Spleen (tissue), 11 donors: ENCODE measurements around the gene ABCB9. TPM values are rescaled to one million over a fixed set of nuclear protein-coding genes. Genes with fewer than 3 reads are reported as not detected.

Experiments
- DNase-seq: peaks from one replicate; pipeline ENCODE4 v3.0.0-alpha.2; 2020
- H3K27ac ChIP-seq, 8 donors: fragments of 200-600 bp; sonication (generic) in 7 of 8; 1 replicate in 4 of 8; 2 replicates in 4 of 8; pipeline versions ENCODE4 v1.5.0 to v1.8.0; 2016 to 2021; ENCODE audit warnings: inconsistent platforms in 4 of 8, mild to moderate bottlenecking in 4 of 8, moderate library complexity in 1 of 8
- H3K27me3 ChIP-seq, 7 donors: fragments of 200-600 bp; sonication (generic) in 6 of 7; replicated peaks in 1 of 7; 1 replicate in 4 of 7; 2 replicates in 3 of 7; pipeline versions ENCODE4 v1.5.0 to v1.8.0; 2016 to 2021; ENCODE audit warnings: inconsistent platforms in 3 of 7, mild to moderate bottlenecking in 1 of 7
- H3K36me3 ChIP-seq, 6 donors: fragments of 200-600 bp; sonication (generic) in 5 of 6; 1 replicate in 4 of 6; 2 replicates in 2 of 6; pipeline versions ENCODE4 v1.5.0 to v1.8.0; 2016 to 2021; ENCODE audit warnings: inconsistent platforms in 2 of 6
- H3K4me1 ChIP-seq, 6 donors: fragments of 200-600 bp; sonication (generic) in 5 of 6; 1 replicate in 3 of 6; 2 replicates in 3 of 6; pipeline versions ENCODE4 v1.5.0 to v1.8.0; 2016 to 2021; ENCODE audit warnings: inconsistent platforms in 3 of 6
- H3K4me3 ChIP-seq, 8 donors: fragments of 200-600 bp; sonication (generic) in 7 of 8; 1 replicate in 4 of 8; 2 replicates in 4 of 8; pipeline versions ENCODE4 v1.5.0 to v1.8.0; 2016 to 2021; ENCODE audit warnings: inconsistent platforms in 4 of 8, mild to moderate bottlenecking in 4 of 8, moderate library complexity in 2 of 8
- H3K9me3 ChIP-seq, 8 donors: fragments of 200-600 bp; sonication (generic) in 7 of 8; 1 replicate in 4 of 8; 2 replicates in 4 of 8; pipeline versions ENCODE4 v1.5.0 to v1.8.0; 2016 to 2021; ENCODE audit warnings: inconsistent platforms in 4 of 8
- POLR2A ChIP-seq, 3 donors: fragments of 450-650 bp; IDR thresholded peaks; one replicate each; pipeline ENCODE4 v1.5.1; 2017; ENCODE audit warnings: antibody characterized with exemption in 3 of 3, mild to moderate bottlenecking in 1 of 3
- POLR2AphosphoS5 ChIP-seq, 3 donors: sonication (generic); formaldehyde crosslinking; IDR thresholded peaks; one replicate each; pipeline ENCODE4 v1.5.1; 2017; ENCODE audit warnings: antibody characterized with exemption in 3 of 3
- WGBS, 5 donors: extraction: QIAGEN DNeasy Blood & Tissue Kit in 3 of 5; methylation state at CpG; one replicate each; pipeline versions ENCODE4 v1.1.5 to v1.1.7; 2013 to 2018; 5-methylcytosine and 5-hydroxymethylcytosine counted together
- intact Hi-C: fragments of 100-400 bp; cut with DNase I; formaldehyde crosslinking; loops from one replicate; pipeline ENCODE4 v1.15.0; 2023; ENCODE audit warnings: low total_unique reads
- polyA plus RNA-seq, 3 donors: library from polyadenylated mRNA; stranded (reverse); fragments of 200-250 nt; gene quantifications; one replicate each; pipeline ENCODE4 v1.2.1, GENCODE V29; 2013
- total RNA-seq, 7 donors: library from RNA; depleted of rRNA in 3 of 7; stranded (reverse); fragments of >200 nt in 3 of 7; fragmentation: NEBNext Ultra II Directional in 4 of 7; extraction: Animal tissue kit (Norgen Biotek cat#: 25700) in 4 of 7; gene quantifications; one replicate each; pipeline versions ENCODE4 v1.1.0 to v1.2.1, GENCODE V29; 2016 to 2021
- TF ChIP-seq, protein P1 (sequence below), 11 experiments: fragments of 200-600 bp in 7 of 11; fragments of 450-650 bp in 4 of 11; sonication (generic) in 4 of 11; IDR thresholded peaks in 8 of 11; conservative IDR thresholded peaks in 3 of 11; 1 replicate in 7 of 11; 2 replicates in 4 of 11; pipeline versions ENCODE4 v1.4.0 to v1.8.0; 2016 to 2021; ENCODE audit warnings: antibody characterized with exemption in 11 of 11, inconsistent platforms in 4 of 11, mild to moderate bottlenecking in 1 of 11
- donor health status: healthy with polysubstance abuse.
- donor health status: DM: no; HTN: no; CAD: no; lungs with moderate emphysema.
- donor health status: DM: no; HTN: no; CAD: no.
- donor health status: Bipolar disorder and iron deficiency.
- donor health status: healthy.
- donor health status: DM: no; HTN: no; CAD: no.
- donor health status: DM: yes; HTN: yes; CAD: no.

Gene ABCB9
- total and polyA plus RNA-seq, 10 donors = 1.5 to 6.2 (median 4.5) TPM

GRCh38 chr12:122989874-122990419, 23.7 kb upstream of the ABCB9 start:
- Histone ChIP-seq H3K27ac (no peak overlapping the region), H3K4me1 (peaks cover 0 to 21% (median 13%) of the 10 kb centered on the region in 6 donors), H3K4me3 (no peak overlapping the region), H3K9me3 (no peaks in the 10 kb centered on the region), H3K27me3 (no peaks in the 10 kb centered on the region), H3K36me3 (peaks cover 0 to 65% (median 21%) of the 10 kb centered on the region in 6 donors)
- intact Hi-C loops = loop anchor here (10.0 kb wide), 1 partner anchor 155 kb away; no protein-coding TSS in a partner anchor
- TF ChIP-seq, protein P1, sequence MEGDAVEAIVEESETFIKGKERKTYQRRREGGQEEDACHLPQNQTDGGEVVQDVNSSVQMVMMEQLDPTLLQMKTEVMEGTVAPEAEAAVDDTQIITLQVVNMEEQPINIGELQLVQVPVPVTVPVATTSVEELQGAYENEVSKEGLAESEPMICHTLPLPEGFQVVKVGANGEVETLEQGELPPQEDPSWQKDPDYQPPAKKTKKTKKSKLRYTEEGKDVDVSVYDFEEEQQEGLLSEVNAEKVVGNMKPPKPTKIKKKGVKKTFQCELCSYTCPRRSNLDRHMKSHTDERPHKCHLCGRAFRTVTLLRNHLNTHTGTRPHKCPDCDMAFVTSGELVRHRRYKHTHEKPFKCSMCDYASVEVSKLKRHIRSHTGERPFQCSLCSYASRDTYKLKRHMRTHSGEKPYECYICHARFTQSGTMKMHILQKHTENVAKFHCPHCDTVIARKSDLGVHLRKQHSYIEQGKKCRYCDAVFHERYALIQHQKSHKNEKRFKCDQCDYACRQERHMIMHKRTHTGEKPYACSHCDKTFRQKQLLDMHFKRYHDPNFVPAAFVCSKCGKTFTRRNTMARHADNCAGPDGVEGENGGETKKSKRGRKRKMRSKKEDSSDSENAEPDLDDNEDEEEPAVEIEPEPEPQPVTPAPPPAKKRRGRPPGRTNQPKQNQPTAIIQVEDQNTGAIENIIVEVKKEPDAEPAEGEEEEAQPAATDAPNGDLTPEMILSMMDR (IDR thresholded peaks at IDR 0.05 in 8 of 11, conservative IDR thresholded peaks at IDR 0.05 in 3 of 11) = no peak
- no peak for TF ChIP-seq POLR2A (IDR thresholded peaks at IDR 0.05)
- no peak for TF ChIP-seq POLR2AphosphoS5 (IDR thresholded peaks at IDR 0.05)
- WGBS, 5 donors = 88 to 98% (median 95%) methylated on average over 14 to 22 of the region's 22 CpGs
- DNase-seq = no peak

DNA sequence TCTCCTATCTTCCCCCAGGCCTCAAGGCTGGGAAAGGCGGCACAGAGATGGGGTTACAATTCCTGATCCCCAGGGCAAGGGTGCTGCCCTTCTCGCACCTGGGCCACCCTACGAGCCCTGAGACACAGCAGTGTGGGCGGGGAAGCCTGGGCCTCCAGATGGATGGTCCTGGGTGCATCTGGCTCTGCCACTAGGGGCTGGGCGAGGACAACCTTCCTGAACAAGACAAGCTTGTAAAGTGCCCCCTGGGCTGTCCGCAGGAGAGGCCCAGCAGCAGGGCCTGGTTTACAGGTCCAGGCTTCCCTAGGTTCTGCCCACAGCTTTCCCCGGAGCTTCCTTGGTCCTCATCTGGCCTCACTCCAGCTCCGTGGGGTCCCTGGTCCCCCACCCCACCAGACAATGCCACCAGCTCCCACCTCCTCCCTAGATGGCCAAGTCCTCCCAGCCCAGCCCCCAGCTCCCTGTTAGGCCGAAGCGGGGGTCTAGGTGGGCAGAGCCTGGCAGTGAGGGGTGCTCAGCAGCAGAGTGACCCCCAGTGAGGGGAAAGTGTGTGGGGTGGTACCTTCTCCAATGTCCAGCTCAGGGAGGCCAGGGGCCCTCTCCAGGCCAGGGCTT, 23.1 kb upstream of the ABCB9 start:
- intact Hi-C loops = loop anchor here (10.0 kb wide), 1 partner anchor 155 kb away; no protein-coding TSS in a partner anchor
- Histone ChIP-seq H3K9me3 (no peaks in the 10 kb centered on the region), H3K4me1 (peaks cover 6 to 28% (median 20%) of the 10 kb centered on the region in 6 donors), H3K27me3 (no peaks in the 10 kb centered on the region), H3K4me3 (no peak overlapping the region), H3K27ac (no peak overlapping the region), H3K36me3 (peaks cover 0 to 65% (median 21%) of the 10 kb centered on the region in 6 donors)
- WGBS, 5 donors = 90 to 97% (median 94%) methylated on average over 10 of the region's 10 CpGs
- no peak for TF ChIP-seq POLR2AphosphoS5 (IDR thresholded peaks at IDR 0.05)
- no peak for DNase-seq

DNA sequence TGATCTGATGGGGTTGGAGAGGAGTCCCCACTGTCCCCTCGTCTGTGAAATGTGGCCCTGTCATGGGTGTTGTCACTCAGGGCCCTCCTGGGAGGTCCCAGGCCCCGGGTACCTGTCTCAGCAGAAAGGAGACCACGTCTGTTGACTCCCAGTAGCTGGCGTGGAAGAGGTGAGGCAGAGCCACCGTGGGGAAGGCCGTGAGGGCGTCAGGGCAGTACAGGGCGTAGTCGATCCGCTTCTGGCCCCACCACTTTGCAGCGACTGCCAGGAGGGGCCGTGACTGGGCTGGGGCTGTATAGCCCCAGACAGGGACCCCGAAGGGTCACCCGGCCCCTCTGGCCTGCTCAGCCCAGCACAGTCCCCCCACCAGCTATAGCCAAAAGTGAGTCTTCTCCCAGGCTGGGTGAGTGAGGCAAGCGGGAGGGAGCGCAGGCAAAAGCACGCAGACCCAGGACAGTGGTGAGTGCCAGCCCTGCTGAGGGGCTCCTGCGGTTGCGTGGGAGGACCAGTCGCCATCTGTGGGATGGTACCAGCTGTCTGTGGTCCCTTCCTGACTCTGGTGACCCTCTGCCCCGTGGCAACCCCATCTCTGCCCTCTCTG, 22.4 kb upstream of the ABCB9 start:
- intact Hi-C loops = loop anchor here (10.0 kb wide), 1 partner anchor 156 kb away; no protein-coding TSS in a partner anchor

DNA sequence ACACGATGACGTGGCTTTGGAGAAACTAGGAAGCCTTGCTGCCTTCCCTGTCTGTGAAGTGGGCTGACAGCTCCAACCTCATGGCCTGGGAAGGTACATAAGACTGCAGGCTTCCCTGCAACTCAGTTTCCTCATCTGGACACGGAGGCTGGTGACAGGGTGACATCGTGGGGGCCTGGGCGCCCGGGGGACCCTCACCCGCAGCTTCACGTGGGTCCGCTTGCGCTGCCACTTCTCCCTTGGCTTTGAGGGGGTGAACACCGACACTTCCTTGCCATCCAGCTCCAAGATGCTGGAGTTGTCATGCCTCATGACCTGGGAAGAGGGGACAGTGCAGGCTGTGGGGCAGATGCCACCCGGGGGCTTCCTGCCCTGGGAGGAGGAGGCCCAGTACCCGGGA, 21.8 kb upstream of the ABCB9 start:
- H3K27ac ChIP-seq = no peak overlapping the region
- H3K4me1 ChIP-seq = peaks cover 18 to 41% (median 32%) of the 10 kb centered on the region in 6 donors
- TF ChIP-seq POLR2A (IDR thresholded peaks at IDR 0.05) (no peak), POLR2AphosphoS5 (IDR thresholded peaks at IDR 0.05) (no peak)
- TF ChIP-seq, protein P1 (IDR thresholded peaks at IDR 0.05 in 8 of 11, conservative IDR thresholded peaks at IDR 0.05 in 3 of 11) = no peak
- no peak for DNase-seq
- H3K36me3 ChIP-seq = peaks cover 0 to 75% (median 25%) of the 10 kb centered on the region in 6 donors
- H3K4me3 ChIP-seq = no peak overlapping the region
- WGBS, 5 donors = 86 to 97% (median 92%) methylated on average over 10 to 13 of the region's 13 CpGs
- no peaks in the 10 kb centered on the region for H3K27me3 ChIP-seq
- no peaks in the 10 kb centered on the region for H3K9me3 ChIP-seq
- intact Hi-C loops = loop anchor here (10.0 kb wide), 1 partner anchor 157 kb away; no protein-coding TSS in a partner anchor

More for the DNA sequence above, 22.4 kb upstream of the ABCB9 start:
- H3K4me3 ChIP-seq = no peak overlapping the region
- H3K27me3 ChIP-seq = no peaks in the 10 kb centered on the region
- peaks cover 12 to 34% (median 26%) of the 10 kb centered on the region in 6 donors for H3K4me1 ChIP-seq
- TF ChIP-seq POLR2A (IDR thresholded peaks at IDR 0.05) (no peak), POLR2AphosphoS5 (IDR thresholded peaks at IDR 0.05) (no peak)
- TF ChIP-seq, protein P1 (IDR thresholded peaks at IDR 0.05 in 8 of 11, conservative IDR thresholded peaks at IDR 0.05 in 3 of 11) = no peak
- no peaks in the 10 kb centered on the region for H3K9me3 ChIP-seq
- 90 to 96% (median 93%) methylated on average over 5 to 21 of the region's 21 CpGs for WGBS, 5 donors
- DNase-seq = no peak
- no peak overlapping the region for H3K27ac ChIP-seq
- H3K36me3 ChIP-seq = peaks cover 0 to 69% (median 23%) of the 10 kb centered on the region in 6 donors
